DOHH2 (cell line): ENCODE measurements around the gene ATP2A2.

Experiments used
- H3F3A ChIP-seq: fragments of 200-600 bp; sonication (generic), shearing (Covaris generic); 2 replicates; pipeline ENCODE4 v1.6.0; 2016; ENCODE audit warnings: antibody characterized with exemption, mild to moderate bottlenecking; ENCODE audit not compliant: control insufficient read depth, insufficient read depth
- H3K27ac ChIP-seq: fragments of 200-600 bp; sonication (generic); 2 replicates; pipeline ENCODE4 v1.5.1; 2014; ENCODE audit warnings: low read depth, mild to moderate bottlenecking, low read length, moderate library complexity
- H3K27me3 ChIP-seq: fragments of 200-600 bp; sonication (generic); 2 replicates; pipeline ENCODE4 v1.6.1; 2014; ENCODE audit warnings: mild to moderate bottlenecking, low read length, mixed read lengths; ENCODE audit not compliant: control insufficient read depth
- H3K36me3 ChIP-seq: fragments of 200-600 bp; sonication (generic); 2 replicates; pipeline ENCODE4 v1.6.1; 2014; ENCODE audit warnings: mild to moderate bottlenecking, low read length, moderate library complexity, mixed read lengths; ENCODE audit not compliant: control insufficient read depth
- H3K4me1 ChIP-seq: fragments of 200-600 bp; sonication (generic); 2 replicates; pipeline ENCODE4 v1.6.1; 2014; ENCODE audit warnings: mild to moderate bottlenecking, low read length, mixed read lengths; ENCODE audit not compliant: control insufficient read depth
- H3K4me2 ChIP-seq: fragments of 200-600 bp; sonication (generic); 2 replicates; pipeline ENCODE4 v1.6.0; 2014; ENCODE audit warnings: mild to moderate bottlenecking, low read length, moderate library complexity
- H3K4me3 ChIP-seq: fragments of 200-600 bp; sonication (generic); 2 replicates; pipeline ENCODE4 v1.5.1; 2014; ENCODE audit warnings: mild to moderate bottlenecking, low read length, mixed read lengths
- H3K79me2 ChIP-seq: fragments of 200-600 bp; sonication (generic); 2 replicates; pipeline ENCODE4 v1.6.1; 2014; ENCODE audit warnings: mild to moderate bottlenecking, low read length, mixed read lengths; ENCODE audit not compliant: control insufficient read depth
- H3K9me2 ChIP-seq: fragments of 200-600 bp; sonication (generic); replicated peaks from 2 replicates; pipeline ENCODE4 v1.6.1; 2014; ENCODE audit warnings: mild to moderate bottlenecking, low read length, mixed read lengths; ENCODE audit not compliant: control insufficient read depth
- H3K9me3 ChIP-seq: fragments of 200-600 bp; sonication (generic); 2 replicates; pipeline ENCODE4 v1.6.1; 2014; ENCODE audit warnings: antibody characterized with exemption, low read length, mixed read lengths; ENCODE audit not compliant: control insufficient read depth, insufficient read depth
- H4K20me1 ChIP-seq: fragments of 200-600 bp; sonication (generic); 2 replicates; pipeline ENCODE4 v1.6.0; 2014; ENCODE audit warnings: low read depth, mild to moderate bottlenecking, antibody characterized with exemption, low read length, moderate library complexity; ENCODE audit not compliant: control insufficient read depth, insufficient read depth
- EZH2phosphoT487 ChIP-seq: fragments of 200-600 bp; sonication (generic); IDR thresholded peaks from 2 replicates; pipeline ENCODE4 v1.6.1; 2017; ENCODE audit warnings: borderline replicate concordance, mild to moderate bottlenecking, antibody characterized with exemption, low read length, moderate library complexity, mixed read lengths
- TF ChIP-seq, protein P1 (sequence below): fragments of 200-600 bp; sonication (generic); IDR thresholded peaks from one replicate; pipeline ENCODE4 v1.5.1; 2014; ENCODE audit warnings: antibody characterized with exemption, mild to moderate bottlenecking, low read depth, low read length; ENCODE audit not compliant: poor library complexity, severe bottlenecking

ATP2A2 gene

DNA sequence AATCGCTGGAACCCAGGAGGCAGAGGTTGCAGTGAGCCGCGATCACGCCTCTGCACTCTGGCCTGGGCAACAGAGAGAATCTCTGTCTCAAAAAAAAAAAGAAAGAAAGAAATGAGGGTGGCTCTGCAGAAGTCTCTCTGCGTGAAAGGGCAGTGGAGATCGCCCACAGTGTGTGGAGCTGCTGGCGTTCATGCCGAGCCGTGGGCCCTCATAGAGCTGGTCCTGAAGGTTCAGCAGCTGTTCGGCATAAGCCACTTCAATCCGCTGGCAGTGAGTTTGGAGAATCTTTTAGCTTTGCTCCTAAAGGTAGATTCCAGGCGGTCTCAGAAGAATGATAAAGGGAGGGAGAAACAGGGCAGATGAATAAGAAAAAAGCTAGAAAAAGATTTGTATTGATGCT is 36.7 kb upstream of the ATP2A2 start:
- peaks cover 11% of the 10 kb centered on the region for H3K4me1 ChIP-seq
- H3F3A ChIP-seq = no peaks in the 10 kb centered on the region
- no peak overlapping the region for H3K4me3 ChIP-seq
- no peaks in the 10 kb centered on the region for H4K20me1 ChIP-seq
- peaks cover 4% of the 10 kb centered on the region; the same call in 1 of the 2 replicates for H3K27me3 ChIP-seq
- no peak overlapping the region for H3K27ac ChIP-seq
- H3K36me3 ChIP-seq = no peaks in the 10 kb centered on the region
- peak overlapping the region; percentile 8; the same call in 1 of the 2 replicates for H3K4me2 ChIP-seq
- no peaks in the 10 kb centered on the region for H3K79me2 ChIP-seq
- TF ChIP-seq, protein P1, sequence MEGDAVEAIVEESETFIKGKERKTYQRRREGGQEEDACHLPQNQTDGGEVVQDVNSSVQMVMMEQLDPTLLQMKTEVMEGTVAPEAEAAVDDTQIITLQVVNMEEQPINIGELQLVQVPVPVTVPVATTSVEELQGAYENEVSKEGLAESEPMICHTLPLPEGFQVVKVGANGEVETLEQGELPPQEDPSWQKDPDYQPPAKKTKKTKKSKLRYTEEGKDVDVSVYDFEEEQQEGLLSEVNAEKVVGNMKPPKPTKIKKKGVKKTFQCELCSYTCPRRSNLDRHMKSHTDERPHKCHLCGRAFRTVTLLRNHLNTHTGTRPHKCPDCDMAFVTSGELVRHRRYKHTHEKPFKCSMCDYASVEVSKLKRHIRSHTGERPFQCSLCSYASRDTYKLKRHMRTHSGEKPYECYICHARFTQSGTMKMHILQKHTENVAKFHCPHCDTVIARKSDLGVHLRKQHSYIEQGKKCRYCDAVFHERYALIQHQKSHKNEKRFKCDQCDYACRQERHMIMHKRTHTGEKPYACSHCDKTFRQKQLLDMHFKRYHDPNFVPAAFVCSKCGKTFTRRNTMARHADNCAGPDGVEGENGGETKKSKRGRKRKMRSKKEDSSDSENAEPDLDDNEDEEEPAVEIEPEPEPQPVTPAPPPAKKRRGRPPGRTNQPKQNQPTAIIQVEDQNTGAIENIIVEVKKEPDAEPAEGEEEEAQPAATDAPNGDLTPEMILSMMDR = no peak
- TF ChIP-seq EZH2phosphoT487 = no peak
- H3K9me3 ChIP-seq = no peaks in the 10 kb centered on the region
- no peaks in the 10 kb centered on the region for H3K9me2 ChIP-seq

DNA sequence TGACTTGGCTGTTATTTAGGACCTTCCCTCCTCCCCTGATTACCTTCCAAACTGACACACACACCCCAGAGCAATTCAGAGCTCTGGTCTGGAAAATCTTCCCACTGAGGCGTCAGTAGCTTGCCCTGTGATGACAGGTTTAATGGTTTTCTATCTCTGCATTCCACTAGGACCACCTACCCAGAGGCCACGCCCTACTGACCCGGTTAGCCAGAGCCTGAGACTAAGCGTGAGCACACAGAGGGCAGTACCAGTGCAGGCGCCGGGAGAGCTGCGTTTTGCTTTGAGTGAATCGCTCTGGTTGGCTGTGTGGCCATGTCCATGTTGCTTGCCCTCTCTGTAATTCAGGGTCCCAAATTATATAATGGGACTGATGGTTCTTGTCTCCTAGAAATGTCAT is 36.2 kb upstream of the ATP2A2 start:
- Histone ChIP-seq H3F3A (no peaks in the 10 kb centered on the region), H3K4me3 (no peak overlapping the region), H4K20me1 (no peaks in the 10 kb centered on the region), H3K79me2 (no peaks in the 10 kb centered on the region), H3K27me3 (peaks cover 4% of the 10 kb centered on the region; the same call in 1 of the 2 replicates), H3K9me2 (no peaks in the 10 kb centered on the region), H3K27ac (no peak overlapping the region), H3K9me3 (no peaks in the 10 kb centered on the region), H3K36me3 (no peaks in the 10 kb centered on the region), H3K4me1 (peaks cover 11% of the 10 kb centered on the region), H3K4me2 (peak overlapping the region; percentile 8; the same call in 1 of the 2 replicates)
- TF ChIP-seq, protein P1 = no peak
- no peak for TF ChIP-seq EZH2phosphoT487

GRCh38 chr12:110245369-110245772 is 35.7 kb upstream of the ATP2A2 start:
- no peak overlapping the region for H3K4me2 ChIP-seq

More at GRCh38 chr12:110245369-110245772, 35.7 kb upstream of the ATP2A2 start:
- Histone ChIP-seq H3K4me1 (peaks cover 11% of the 10 kb centered on the region), H3F3A (no peaks in the 10 kb centered on the region), H3K79me2 (no peaks in the 10 kb centered on the region), H3K4me3 (no peak overlapping the region), H3K9me2 (no peaks in the 10 kb centered on the region), H3K36me3 (no peaks in the 10 kb centered on the region), H4K20me1 (no peaks in the 10 kb centered on the region), H3K27ac (no peak overlapping the region), H3K27me3 (peaks cover 4% of the 10 kb centered on the region; the same call in 1 of the 2 replicates), H3K9me3 (no peaks in the 10 kb centered on the region)
- no peak for TF ChIP-seq EZH2phosphoT487
- TF ChIP-seq, protein P1 = peak; percentile 85
